Cardiac septum (tissue), 1 donor: Measurements from ENCODE around the gene ESYT2. TPM values are rescaled to one million over a fixed set of nuclear protein-coding genes. Genes with fewer than 3 reads are reported as not detected.

Source experiments
- DNase-seq: peaks from one replicate; pipeline ENCODE4 v3.0.0-alpha.2; 2020; ENCODE audit warnings: low spot score
- intact Hi-C: fragments of 100-400 bp; cut with DNase I; formaldehyde crosslinking; loops from one replicate; pipeline ENCODE4 v1.14.0; 2022
- total RNA-seq: library from RNA; stranded (reverse); fragmentation: NEBNext Ultra II Directional; extraction: Animal tissue kit (Norgen Biotek cat#: 25700); gene quantifications from one replicate; pipeline ENCODE4 v1.2.1, GENCODE V29; 2021
- donor health status: DM: no; HTN: no; CAD: no.

The ESYT2 gene
- total RNA-seq, 1 donor from 2014 or later, result 45.6 TPM

DNA sequence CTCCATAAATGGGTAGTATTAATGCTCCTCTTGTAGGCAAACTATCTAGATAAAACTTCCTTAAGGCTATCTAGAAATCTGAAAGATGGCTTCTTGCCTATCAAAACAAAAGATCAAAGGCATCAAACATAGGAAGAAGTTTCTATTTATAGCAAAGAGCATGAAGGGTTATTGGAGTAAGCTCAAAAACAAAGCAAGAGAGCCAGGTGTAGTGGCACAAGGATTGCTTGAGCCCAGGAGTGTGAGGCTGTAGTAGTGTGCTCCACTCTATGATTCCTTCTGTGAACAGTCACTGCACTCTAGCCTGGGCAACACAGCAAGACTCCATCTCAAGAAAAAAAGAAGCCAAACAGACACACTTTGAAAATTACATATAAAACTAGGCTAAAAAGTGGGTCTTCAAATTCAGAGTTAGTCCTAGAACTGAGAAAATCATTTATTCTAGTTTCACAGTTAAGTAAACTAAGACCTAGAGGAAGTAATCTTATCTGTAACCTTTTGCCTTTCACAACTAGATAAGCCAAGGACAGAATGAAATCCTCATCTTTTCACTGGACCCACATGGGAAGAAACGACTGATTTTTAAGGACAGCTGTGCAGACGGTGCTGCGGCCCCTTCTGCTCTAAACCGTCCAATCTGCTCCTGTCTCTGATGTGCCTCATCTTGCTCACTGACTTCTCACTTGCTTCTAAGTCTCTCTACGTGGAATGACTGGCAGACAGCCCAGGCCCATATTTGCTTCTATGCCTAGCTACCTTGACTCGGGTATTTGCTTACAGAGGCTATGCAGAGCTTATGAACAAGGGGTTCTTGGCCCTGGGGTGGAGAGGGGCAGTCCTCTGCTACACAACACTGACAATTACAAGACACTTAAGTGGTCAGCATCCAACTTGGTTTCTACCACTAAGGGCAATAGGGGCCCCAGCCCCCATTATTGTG lies 50.0 kb downstream of the ESYT2 start:
- intact Hi-C loops, result no loop called here

GRCh38 chr7:158778471-158778870 lies 50.8 kb downstream of the ESYT2 start:
- no peak for DNase-seq
- intact Hi-C loops, result no loop called here

More for the DNA sequence above, 50.0 kb downstream of the ESYT2 start:
- DNase-seq, result no peak

GRCh38 chr7:158777793-158778192 lies 51.5 kb downstream of the ESYT2 start:
- intact Hi-C loops, result no loop called here
- no peak for DNase-seq

GRCh38 chr7:158776474-158776873 lies 52.8 kb downstream of the ESYT2 start:
- DNase-seq, result no peak
- intact Hi-C loops, result no loop called here

DNA sequence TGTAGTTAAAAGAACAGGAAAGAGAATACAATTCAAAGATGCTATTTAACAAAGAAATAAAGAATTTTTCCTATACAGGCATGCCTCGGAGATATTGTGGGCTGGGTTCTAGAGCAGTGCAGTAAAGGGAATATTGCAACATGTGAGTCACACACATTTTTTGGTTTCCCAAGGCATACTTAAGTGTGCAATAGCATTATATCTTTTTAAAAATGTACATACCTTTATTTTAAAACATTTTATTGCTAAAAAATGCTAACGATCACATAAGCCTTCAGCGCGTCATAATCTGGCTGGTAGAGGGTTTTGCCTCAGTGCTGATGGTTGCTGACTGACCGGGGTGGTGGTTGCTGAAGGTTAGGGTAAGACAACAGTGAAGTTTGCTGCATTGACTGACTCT lies 54.4 kb downstream of the ESYT2 start:
- intact Hi-C loops, result no loop called here
- no peak for DNase-seq

DNA sequence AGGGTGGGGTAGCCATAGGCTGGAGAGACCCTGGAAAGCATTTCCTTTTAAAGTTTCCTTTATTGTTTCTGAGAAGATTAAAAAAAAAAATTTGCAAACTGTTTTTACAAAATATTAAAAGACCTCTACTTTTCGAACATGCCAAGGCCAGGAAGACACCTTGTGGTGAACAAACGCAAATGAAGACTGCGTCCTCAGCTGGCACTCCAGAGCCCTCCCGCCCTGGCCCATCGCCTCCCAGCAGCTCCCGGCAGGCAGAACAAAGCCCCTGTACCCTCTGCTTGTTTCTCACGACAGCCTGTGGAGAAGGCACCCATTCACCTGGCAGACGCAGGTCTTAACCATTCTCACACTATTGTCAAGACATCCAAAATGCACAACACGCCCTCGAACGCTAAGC lies 56.4 kb downstream of the ESYT2 start:
- intact Hi-C loops, result no loop called here
- no peak for DNase-seq

GRCh38 chr7:158771213-158771834 lies 58.0 kb downstream of the ESYT2 start:
- intact Hi-C loops, result no loop called here
- DNase-seq, result no peak

GRCh38 chr7:158767707-158768106 lies 61.6 kb downstream of the ESYT2 start:
- intact Hi-C loops, result no loop called here
- DNase-seq, result no peak

DNA sequence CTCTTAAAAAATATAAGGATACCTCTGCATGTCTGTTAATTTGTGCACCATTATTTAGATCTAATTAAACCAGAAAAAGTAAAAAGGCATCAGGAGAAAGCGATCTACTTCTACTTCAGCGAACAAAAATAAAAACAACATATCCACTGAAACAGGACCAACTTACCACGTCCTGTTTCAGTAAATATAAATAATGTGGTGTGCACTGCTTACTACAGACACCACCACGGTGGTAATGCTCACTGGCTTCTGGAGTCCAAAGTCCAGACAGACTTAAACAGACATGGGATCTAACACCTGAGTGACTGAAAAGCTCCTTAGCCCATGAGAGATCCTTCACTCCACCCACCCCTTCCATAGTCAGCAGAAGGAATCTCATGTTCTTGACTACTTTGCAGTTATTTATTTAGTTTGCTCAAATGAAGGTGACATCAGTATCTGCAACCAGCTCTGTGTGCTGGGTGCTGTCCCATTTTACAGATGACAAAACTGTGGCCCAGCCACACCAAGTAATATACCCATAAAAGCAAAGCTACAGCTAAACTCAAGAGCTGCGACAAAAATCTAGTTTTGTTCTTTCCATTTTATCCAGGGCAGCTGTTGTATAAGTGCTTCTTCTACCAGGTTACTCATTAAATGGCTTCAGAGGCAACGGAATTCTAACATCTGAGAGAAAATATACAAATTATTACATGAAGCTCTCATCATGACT lies 62.6 kb downstream of the ESYT2 start:
- no peak for DNase-seq
- intact Hi-C loops, result no loop called here

DNA sequence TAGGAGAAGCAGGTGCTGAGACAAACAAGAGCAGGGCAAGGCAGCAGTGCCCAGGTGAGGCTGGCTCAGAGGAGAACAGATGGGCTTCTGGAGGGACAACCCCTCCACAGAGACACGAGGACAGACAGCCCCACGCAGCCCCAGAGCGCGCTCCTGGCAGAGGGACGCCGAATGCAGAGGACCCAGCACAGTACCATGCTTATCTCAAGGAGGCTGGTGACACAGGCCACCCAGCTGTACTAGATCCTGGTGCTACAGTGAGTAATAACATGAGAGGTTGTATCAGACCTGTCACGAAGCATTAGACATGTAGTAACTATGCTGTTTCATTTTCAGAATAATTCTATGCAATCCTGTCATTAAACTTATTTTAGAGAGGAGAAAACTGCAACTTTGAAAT lies 64.3 kb downstream of the ESYT2 start:
- no peak for DNase-seq
- intact Hi-C loops, result no loop called here

DNA sequence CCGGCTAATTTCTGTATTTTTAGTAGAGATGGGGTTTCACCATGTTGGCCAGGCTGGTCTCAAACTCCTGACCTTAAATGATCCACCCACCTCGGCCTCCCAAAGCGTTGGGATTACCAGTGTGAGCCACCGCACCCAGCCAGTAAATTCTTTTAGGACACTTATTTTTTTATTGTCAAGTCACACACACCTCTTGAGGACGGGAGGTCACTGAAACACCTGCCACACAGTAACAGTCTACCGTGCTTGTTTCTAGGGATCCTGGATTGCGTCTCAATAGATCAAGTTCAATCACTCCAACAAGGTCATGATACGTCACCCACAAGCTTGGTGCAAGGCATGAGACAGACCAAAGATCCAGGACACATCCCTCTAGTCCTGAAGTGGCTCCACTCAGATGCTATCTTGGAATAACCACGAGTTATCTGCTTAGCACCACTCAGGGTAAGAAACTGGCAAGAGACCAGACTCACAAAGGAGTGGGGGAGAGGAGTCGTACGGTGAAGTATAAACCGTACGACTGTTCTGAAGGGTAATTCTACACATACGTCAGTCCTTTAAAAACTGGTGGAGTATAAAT lies 65.8 kb downstream of the ESYT2 start:
- DNase-seq, result no peak
- intact Hi-C loops, result no loop called here

- intact Hi-C loops, result no loop called here
- DNase-seq, result no peak
These were observed 67.4 kb downstream of the ESYT2 start for GRCh38 chr7:158761945-158762344.

DNA sequence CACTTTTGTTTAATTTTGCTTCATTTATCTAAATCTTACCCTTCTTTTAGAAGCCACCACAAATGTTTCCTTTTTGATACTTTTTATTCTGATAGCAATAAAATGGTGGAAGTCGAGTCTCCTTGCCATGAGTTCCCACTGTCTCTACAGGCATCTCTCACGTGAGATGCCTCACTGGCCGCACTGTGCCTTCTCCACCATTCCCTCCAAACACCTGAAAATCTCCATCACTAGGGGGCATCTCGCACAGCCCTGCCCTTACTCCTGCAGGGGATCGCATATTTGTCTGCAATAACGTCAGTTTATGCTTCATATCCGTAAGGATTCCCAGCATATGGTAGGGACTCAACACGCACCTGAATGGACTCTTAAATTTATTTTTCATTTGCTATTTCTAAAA lies 68.4 kb downstream of the ESYT2 start:
- intact Hi-C loops, result no loop called here
- no peak for DNase-seq

DNA sequence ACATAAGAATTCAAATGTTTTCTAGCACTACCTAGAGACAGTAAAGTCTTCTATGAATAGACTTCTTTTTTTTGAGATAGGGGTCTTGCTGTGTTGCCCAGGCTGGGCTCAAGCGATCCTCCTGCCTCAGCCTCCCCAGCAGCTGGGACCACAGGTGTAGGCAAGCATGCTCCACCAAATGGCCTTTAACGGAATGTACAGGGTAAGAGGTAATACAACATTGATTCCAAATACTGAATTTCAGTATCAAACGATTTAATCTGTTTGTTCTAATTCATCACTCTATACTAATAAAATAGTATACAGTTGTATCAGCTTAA lies 68.9 kb downstream of the ESYT2 start:
- DNase-seq, result no peak
- intact Hi-C loops, result no loop called here

DNA sequence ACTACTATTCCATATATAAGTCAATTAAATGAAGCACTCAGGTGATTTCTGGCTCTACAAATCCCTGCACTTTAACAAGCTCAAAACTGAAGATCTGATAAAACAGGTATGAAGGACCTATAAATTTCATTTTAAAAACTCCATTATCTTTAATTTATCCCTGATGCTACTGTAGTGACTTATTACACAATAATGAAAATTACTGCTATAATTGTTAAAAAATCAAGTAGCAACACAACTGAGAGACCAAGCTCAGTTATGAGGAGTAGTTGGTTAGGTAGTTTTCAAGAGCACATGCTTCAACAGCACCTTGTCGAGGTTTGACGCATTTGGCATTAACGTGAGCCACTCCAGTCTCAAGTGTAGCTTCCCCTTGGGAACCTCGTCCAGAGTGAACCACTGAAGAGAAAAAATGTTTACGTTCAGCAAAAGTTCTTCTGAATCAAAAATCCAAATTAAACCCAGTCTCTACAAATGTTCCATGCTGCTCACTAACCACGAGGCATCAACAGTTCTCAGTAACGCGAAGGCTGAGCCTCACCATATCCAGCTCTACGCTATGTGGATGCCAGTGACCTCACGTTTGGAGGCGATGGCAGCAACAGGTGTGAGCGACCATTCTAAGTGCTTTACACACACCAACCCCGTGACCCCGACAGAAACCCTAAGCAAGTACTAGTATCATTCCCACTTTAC lies 69.4 kb downstream of the ESYT2 start:
- DNase-seq, result no peak

DNA sequence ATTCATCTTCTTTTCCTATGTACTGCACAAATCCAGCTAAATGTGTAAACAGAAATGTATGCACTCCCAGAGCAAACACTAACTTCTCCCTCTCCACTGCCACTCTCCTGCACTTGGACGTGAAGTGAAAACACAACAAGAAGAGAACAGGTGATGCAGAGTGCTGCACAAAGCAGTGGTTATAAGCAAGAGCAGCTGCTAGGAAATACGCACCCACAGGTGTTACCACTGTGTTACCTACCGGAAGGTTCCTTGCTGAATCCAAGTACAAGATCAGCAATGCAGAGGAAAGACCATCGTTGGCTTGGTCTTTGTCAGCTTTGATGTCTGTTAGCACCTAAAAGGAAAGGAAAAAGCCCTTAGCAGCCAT lies 70.1 kb downstream of the ESYT2 start:
- no peak for DNase-seq
- intact Hi-C loops, result no loop called here

More for the DNA sequence above, 69.4 kb downstream of the ESYT2 start:
- intact Hi-C loops, result no loop called here

GRCh38 chr7:158758586-158759244 lies 70.6 kb downstream of the ESYT2 start:
- DNase-seq, result no peak
- intact Hi-C loops, result no loop called here

DNA sequence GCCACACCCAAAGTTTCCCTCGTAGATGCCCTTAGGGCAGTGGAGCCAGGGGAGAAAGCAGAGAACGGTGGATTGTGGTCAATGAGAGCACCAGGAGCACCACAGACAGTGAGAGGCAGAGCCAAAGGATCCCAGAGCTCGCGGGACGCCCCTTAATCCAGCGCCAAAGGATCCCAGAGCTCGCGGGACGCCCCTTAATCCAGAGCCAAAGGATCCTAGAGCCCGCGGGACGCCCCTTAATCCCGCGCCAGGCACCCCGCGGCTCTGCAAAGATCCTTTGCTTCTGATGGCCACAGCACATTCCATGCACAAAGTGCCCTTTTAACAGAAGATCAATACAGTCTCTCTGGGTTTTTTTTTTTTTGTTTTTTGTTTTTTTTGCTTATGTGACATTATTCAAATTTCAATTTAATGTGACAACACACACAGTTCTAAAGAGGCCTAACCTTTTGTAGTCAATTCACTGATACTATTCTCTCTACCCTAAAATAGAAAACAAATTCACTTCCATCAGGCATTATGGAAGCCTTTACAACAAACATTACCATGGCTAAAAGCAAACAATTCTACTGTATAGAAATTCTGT lies 71.8 kb downstream of the ESYT2 start:
- intact Hi-C loops, result no loop called here
- DNase-seq, result no peak
